Gastrocnemius medialis (tissue), 4 donors: Measurements from ENCODE around the gene PTMS. TPM values are rescaled to one million over a fixed set of nuclear protein-coding genes. Genes with fewer than 3 reads are reported as not detected.

ENCODE experiments used
- ATAC-seq, 2 donors: fragments of 150-250 bp; one replicate each; pipeline ENCODE4 v1.9.1; 2016
- DNase-seq, 2 donors: peaks; one replicate each; pipeline ENCODE4 v3.0.0-alpha.2; 2019
- H3K27ac ChIP-seq, 4 donors: fragments of 200-600 bp; sonication (generic); 1 replicate in 1 of 4; 2 replicates in 3 of 4; pipeline ENCODE4 v1.5.1; 2016 to 2018; ENCODE audit warnings: mild to moderate bottlenecking in 2 of 4, moderate library complexity in 1 of 4
- H3K27me3 ChIP-seq, 3 donors: fragments of 200-600 bp; sonication (generic) in 2 of 3; 1 replicate in 1 of 3; 2 replicates in 2 of 3; pipeline versions ENCODE4 v1.5.1 to v1.6.0; 2016 to 2019; ENCODE audit warnings: mild to moderate bottlenecking in 1 of 3, moderate library complexity in 1 of 3
- H3K36me3 ChIP-seq, 2 donors: fragments of 200-600 bp; sonication (generic) in 1 of 2; one replicate each; pipeline ENCODE4 v1.5.1; 2017 to 2018
- H3K4me1 ChIP-seq, 2 donors: fragments of 200-600 bp; sonication (generic) in 1 of 2; one replicate each; pipeline ENCODE4 v1.5.1; 2016 to 2017; ENCODE audit warnings: mild to moderate bottlenecking in 2 of 2
- H3K4me3 ChIP-seq, 4 donors: fragments of 200-600 bp; sonication (generic) in 3 of 4; 1 replicate in 1 of 4; 2 replicates in 3 of 4; pipeline ENCODE4 v1.5.1; 2016 to 2019; ENCODE audit warnings: mild to moderate bottlenecking in 2 of 4
- H3K9me3 ChIP-seq, 3 donors: fragments of 200-600 bp; sonication (generic) in 2 of 3; 1 replicate in 1 of 3; 2 replicates in 2 of 3; pipeline ENCODE4 v1.5.1; 2016 to 2019
- POLR2A ChIP-seq, 2 donors: fragments of 450-650 bp; IDR thresholded peaks; one replicate each; pipeline ENCODE4 v1.6.1; 2017; ENCODE audit warnings: antibody characterized with exemption in 2 of 2, mild to moderate bottlenecking in 2 of 2, moderate library complexity in 2 of 2
- in situ Hi-C, 4 donors: fragments of 200-750 bp; cut with MboI; loops; one replicate each; pipeline versions ENCODE4 v1.15.0 to v1.8.0; 2017; ENCODE audit warnings: low sequenced_read_pairs in 4 of 4
- intact Hi-C: fragments of 100-400 bp; cut with DNase I; formaldehyde crosslinking; loops from one replicate; pipeline ENCODE4 v1.15.1; 2023; ENCODE audit warnings: low total_unique reads
- total RNA-seq, 4 donors: library from RNA; depleted of rRNA; stranded (reverse); fragments of >200 nt; gene quantifications; one replicate each; pipeline versions ENCODE4 v1.1.0 to v1.2.3, GENCODE V29; 2016
- TF ChIP-seq, protein P1 (sequence below), 5 experiments: fragments of 450-650 bp in 3 of 5; fragments of 200-600 bp in 2 of 5; sonication (generic) in 2 of 5; IDR thresholded peaks in 4 of 5; conservative IDR thresholded peaks in 1 of 5; 1 replicate in 4 of 5; 2 replicates in 1 of 5; pipeline ENCODE4 v1.5.1; 2016 to 2019; ENCODE audit warnings: antibody characterized with exemption in 5 of 5, mild to moderate bottlenecking in 3 of 5, moderate library complexity in 3 of 5

The PTMS gene
- total RNA-seq, 4 donors from 2014 or later: 15.0 to 40.4 (median 31.5) TPM

DNA sequence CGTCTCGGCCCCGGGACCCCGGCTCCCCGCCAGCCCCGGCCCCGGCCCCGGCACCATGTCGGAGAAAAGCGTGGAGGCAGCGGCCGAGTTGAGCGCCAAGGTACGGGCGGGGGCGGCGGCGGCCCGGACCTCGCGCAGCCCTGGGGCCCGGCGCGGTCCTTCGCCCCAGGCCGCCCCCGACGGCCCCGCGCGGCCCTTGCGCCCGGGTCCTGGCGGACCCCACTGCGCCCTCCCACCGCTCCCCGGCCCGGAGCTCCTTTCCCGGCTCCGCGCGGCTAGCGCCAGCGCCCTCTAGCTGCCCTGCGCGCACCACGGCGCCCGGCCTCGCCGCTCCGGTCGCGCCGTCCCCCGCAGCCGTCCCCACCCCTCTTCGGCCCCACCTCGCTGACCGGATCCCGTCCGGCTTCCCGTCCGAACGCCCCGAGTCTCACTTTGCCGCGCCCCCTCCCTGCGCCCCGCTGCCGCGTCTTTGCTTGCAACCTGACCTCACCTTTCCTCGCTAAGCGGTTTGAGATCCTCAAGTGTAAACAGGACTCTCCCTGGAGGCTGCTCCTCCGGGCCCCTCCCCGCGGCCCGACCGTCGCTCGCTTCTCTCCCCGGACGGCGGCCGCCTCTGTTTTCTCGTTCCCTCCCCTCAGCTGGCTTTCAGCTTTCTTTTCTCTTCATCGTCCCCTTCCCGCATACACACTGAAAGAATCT is 637 bp downstream of the PTMS start:
- Histone ChIP-seq H3K9me3 (no peaks in the 10 kb centered on the region), H3K4me3 (peak overlapping the region; percentile 76 to 100 (median 88)), H3K4me1 (peaks cover 20 to 26% of the 10 kb centered on the region in 2 donors), H3K27ac (peak overlapping the region; percentile 78 to 89 (median 84)), H3K36me3 (no peaks in the 10 kb centered on the region), H3K27me3 (peaks cover 0 to 9% (median 0%) of the 10 kb centered on the region in 3 donors)
- ATAC-seq: peak; percentile 69 to 73
- intact Hi-C loops: loop anchor here (1.0 to 5.0 kb wide), 2 partner anchors 13 to 104 kb away; partner anchors contain the start of genes ING4 and MLF2
- in situ Hi-C loops: no loop called here
- TF ChIP-seq POLR2A (IDR thresholded peaks at IDR 0.05): peak in 1 of 2 donors; percentile 38
- TF ChIP-seq, protein P1, sequence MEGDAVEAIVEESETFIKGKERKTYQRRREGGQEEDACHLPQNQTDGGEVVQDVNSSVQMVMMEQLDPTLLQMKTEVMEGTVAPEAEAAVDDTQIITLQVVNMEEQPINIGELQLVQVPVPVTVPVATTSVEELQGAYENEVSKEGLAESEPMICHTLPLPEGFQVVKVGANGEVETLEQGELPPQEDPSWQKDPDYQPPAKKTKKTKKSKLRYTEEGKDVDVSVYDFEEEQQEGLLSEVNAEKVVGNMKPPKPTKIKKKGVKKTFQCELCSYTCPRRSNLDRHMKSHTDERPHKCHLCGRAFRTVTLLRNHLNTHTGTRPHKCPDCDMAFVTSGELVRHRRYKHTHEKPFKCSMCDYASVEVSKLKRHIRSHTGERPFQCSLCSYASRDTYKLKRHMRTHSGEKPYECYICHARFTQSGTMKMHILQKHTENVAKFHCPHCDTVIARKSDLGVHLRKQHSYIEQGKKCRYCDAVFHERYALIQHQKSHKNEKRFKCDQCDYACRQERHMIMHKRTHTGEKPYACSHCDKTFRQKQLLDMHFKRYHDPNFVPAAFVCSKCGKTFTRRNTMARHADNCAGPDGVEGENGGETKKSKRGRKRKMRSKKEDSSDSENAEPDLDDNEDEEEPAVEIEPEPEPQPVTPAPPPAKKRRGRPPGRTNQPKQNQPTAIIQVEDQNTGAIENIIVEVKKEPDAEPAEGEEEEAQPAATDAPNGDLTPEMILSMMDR (IDR thresholded peaks at IDR 0.05 in 4 of 5, conservative IDR thresholded peaks at IDR 0.05 in 1 of 5): peak; percentile 49 to 97 (median 81)
- DNase-seq: peak; percentile 59 to 65

DNA sequence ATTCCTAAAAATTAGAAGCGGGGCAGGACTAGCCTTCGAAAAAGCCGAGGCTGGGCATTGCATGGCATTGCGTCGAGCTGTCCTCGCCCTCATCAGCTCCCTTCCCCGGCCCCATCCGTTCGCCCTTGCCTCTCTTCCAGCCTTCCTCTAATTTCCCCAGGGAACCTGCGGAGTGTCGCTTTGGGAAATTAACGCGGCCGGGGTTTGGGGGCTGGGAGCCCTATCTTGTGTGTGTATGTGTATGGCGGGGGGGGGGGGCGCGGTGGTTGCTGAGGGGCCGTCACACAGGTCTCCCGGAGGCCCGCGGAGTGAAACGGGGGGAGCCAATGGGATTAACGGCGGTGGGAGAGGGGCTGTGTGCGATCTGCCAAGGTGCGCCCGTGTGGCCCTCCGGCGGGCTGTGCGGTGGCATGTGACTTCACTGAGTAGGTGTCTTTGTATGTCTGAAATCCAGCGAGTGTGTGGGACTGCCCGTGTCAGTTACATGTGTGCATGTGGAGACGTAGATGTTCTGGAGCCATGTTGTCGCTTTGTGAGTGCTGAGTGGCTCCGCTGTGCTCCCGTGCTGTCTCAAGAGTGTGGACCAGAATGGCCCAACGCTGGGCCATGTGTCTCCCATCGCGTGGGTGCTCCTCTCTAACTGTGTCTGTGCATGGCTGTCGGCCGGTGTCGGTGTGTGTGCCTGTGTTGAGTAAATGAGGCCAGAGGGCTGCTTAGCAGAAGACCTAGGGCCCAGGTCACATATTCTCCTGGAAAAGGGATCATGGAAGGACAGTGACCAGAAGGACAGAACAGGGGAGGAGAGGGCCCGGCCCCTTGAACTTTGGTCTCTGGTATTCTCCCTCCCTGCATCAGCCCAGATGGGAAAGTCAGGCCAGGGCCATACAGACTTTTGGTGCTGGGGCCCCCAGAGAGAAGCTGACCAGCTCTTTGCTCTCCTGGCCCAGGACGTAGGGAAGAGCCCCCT is 1.5 kb downstream of the PTMS start:
- intact Hi-C loops (loop anchor here (5.0 kb wide), 1 partner anchor 105 kb away; the partner anchor contains the start of gene ING4), in situ Hi-C loops (no loop called here)
- H3K4me1 ChIP-seq: peaks cover 20 to 26% of the 10 kb centered on the region in 2 donors
- peak overlapping the region; percentile 78 to 89 (median 84) for H3K27ac ChIP-seq
- no peak for DNase-seq
- H3K36me3 ChIP-seq: no peaks in the 10 kb centered on the region
- H3K9me3 ChIP-seq: no peaks in the 10 kb centered on the region
- no peak for ATAC-seq
- H3K4me3 ChIP-seq: peak overlapping the region; percentile 76 to 100 (median 88)
- peaks cover 0 to 9% (median 0%) of the 10 kb centered on the region in 3 donors for H3K27me3 ChIP-seq
- TF ChIP-seq POLR2A (IDR thresholded peaks at IDR 0.05): no peak
- TF ChIP-seq, protein P1 (IDR thresholded peaks at IDR 0.05 in 4 of 5, conservative IDR thresholded peaks at IDR 0.05 in 1 of 5): no peak

DNA sequence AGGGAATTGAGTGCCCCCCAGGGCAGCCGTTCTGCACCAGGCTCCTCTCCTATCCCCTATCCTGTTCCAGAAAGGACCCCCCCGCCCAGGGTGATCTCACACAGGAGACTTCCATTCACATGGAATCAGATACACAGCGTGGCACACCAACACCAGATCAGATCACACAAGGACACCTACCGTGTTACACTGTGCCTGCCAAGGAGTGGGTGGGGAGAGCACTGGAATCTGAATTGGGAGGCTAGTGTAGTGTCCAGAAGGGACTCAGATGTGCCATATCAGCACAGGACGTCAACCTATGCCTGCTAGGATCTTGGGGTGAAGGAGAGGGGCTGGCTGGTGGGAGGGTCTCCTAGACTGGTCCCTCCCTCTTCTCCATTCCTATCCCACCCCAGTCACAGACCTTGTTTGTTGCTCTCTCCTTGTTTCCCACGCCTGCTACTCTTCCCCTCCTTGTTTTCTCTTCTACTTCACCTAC is 2.3 kb downstream of the PTMS start:
- Histone ChIP-seq H3K4me1 (peaks cover 20 to 26% of the 10 kb centered on the region in 2 donors), H3K27ac (peak overlapping the region; percentile 78 to 89 (median 84)), H3K4me3 (peak overlapping the region; percentile 76 to 100 (median 88)), H3K27me3 (peaks cover 0 to 9% (median 0%) of the 10 kb centered on the region in 3 donors), H3K9me3 (no peaks in the 10 kb centered on the region), H3K36me3 (no peaks in the 10 kb centered on the region)
- ATAC-seq: no peak
- no peak for DNase-seq
- intact Hi-C loops (loop anchor here (5.0 kb wide), 1 partner anchor 106 kb away; the partner anchor contains the start of gene ING4), in situ Hi-C loops (no loop called here)
- TF ChIP-seq, protein P1 (IDR thresholded peaks at IDR 0.05 in 4 of 5, conservative IDR thresholded peaks at IDR 0.05 in 1 of 5): no peak
- TF ChIP-seq POLR2A (IDR thresholded peaks at IDR 0.05): no peak

DNA sequence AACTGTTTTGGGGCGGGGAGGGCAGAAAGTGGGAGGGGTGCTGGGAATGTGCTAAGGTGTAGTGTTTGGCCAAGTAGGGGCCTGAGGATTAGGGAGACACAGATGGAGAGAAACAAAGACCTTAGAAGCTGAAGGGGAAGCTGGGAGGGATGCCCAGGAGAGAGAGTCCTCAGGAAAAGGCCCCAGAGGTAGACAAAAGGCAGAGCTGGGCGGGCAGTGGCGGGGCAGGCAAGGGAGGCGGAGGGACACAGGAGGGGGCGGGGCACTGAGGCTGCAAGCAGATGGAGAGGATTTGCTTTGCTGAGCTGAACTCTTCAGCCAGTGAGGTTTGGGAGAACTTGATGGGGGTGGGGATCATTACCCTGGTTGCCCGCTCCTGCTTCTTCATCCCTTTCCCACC is 2.8 kb downstream of the PTMS start:
- Histone ChIP-seq H3K4me3 (peak overlapping the region in 2 of 4 donors; percentile 15 to 76), H3K27ac (peak overlapping the region; percentile 78 to 89 (median 84)), H3K27me3 (peaks cover 0 to 9% (median 0%) of the 10 kb centered on the region in 3 donors), H3K9me3 (no peaks in the 10 kb centered on the region), H3K4me1 (peaks cover 20% of the 10 kb centered on the region in 2 donors), H3K36me3 (no peaks in the 10 kb centered on the region)
- in situ Hi-C loops: no loop called here
- intact Hi-C loops: loop anchor here (5.0 kb wide), 1 partner anchor 107 kb away; the partner anchor contains the start of gene ING4
- ATAC-seq (no peak), DNase-seq (no peak)
- TF ChIP-seq POLR2A (IDR thresholded peaks at IDR 0.05): no peak
- TF ChIP-seq, protein P1 (IDR thresholded peaks at IDR 0.05 in 4 of 5, conservative IDR thresholded peaks at IDR 0.05 in 1 of 5): no peak
